ENCODE results near the gene SLC24A3.

DNA sequence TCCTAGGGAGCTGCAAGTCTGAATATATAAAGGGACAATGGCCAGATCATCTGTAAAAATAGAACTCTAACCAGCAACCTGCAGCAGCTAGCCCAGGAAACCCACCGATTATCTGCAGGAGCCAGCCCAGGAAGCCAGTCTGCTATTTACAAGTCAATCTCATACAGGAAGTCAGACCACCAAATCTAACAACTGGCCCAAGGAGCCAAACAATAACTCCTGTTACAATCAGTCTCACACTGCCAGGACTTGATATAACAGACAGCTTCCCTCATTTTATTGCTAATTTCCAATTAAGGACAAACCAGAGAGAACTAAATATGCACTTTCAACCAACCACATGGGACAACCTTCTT is 531.2 kb downstream of the SLC24A3 start:
- TF ChIP-seq CTCF (IDR thresholded peaks at IDR 0.05; ENCODE audit: low read depth, low read length), result no peak
- no peak for TF ChIP-seq EZH2phosphoT487 (IDR thresholded peaks at IDR 0.05; ENCODE audit: low read depth)
